ENCODE data around the gene GLIS1.

GRCh38 chr1:53554592-53555305 is 184.2 kb downstream of the GLIS1 start:
- no peak for TF ChIP-seq EZH2phosphoT487 (conservative IDR thresholded peaks at IDR 0.05; ENCODE audit: low read length)
- TF ChIP-seq, protein P1, sequence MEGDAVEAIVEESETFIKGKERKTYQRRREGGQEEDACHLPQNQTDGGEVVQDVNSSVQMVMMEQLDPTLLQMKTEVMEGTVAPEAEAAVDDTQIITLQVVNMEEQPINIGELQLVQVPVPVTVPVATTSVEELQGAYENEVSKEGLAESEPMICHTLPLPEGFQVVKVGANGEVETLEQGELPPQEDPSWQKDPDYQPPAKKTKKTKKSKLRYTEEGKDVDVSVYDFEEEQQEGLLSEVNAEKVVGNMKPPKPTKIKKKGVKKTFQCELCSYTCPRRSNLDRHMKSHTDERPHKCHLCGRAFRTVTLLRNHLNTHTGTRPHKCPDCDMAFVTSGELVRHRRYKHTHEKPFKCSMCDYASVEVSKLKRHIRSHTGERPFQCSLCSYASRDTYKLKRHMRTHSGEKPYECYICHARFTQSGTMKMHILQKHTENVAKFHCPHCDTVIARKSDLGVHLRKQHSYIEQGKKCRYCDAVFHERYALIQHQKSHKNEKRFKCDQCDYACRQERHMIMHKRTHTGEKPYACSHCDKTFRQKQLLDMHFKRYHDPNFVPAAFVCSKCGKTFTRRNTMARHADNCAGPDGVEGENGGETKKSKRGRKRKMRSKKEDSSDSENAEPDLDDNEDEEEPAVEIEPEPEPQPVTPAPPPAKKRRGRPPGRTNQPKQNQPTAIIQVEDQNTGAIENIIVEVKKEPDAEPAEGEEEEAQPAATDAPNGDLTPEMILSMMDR (IDR thresholded peaks at IDR 0.05; ENCODE audit: insufficient read depth, low read length, poor library complexity, severe bottlenecking), result no peak
